HFFc6 (cell line): ENCODE measurements around the gene RPS6KA3. TPM values are rescaled to one million over a fixed set of nuclear protein-coding genes. Genes with fewer than 3 reads are reported as not detected.

Experiments used
- DNase-seq: peaks from one replicate; pipeline ENCODE4 v3.0.0-alpha.2; 2018
- H3K27ac Mint-ChIP-seq: 2 replicates; pipeline ENCODE4 v1.8.0; 2020; ENCODE audit warnings: mild to moderate bottlenecking, mixed read lengths
- H3K27me3 Mint-ChIP-seq: 2 replicates; pipeline ENCODE4 v1.8.0; 2021; ENCODE audit warnings: mild to moderate bottlenecking, moderate library complexity, mixed read lengths; ENCODE audit not compliant: insufficient read depth
- H3K36me3 Mint-ChIP-seq: 2 replicates; pipeline ENCODE4 v1.8.0; 2021; ENCODE audit warnings: low read depth, mixed read lengths
- H3K4me1 Mint-ChIP-seq: 2 replicates; pipeline ENCODE4 v1.8.0; 2020; ENCODE audit warnings: low read depth, mixed read lengths
- H3K4me3 Mint-ChIP-seq: 2 replicates; pipeline ENCODE4 v1.8.0; 2020; ENCODE audit warnings: mild to moderate bottlenecking, moderate library complexity, mixed read lengths
- H3K9me3 Mint-ChIP-seq: 2 replicates; pipeline ENCODE4 v1.8.0; 2020; ENCODE audit warnings: mild to moderate bottlenecking, mixed read lengths
- CTCF ChIP-seq: fragments of 200-600 bp; sonication (generic); IDR thresholded peaks from 2 replicates; pipeline ENCODE4 v1.5.0; 2021; ENCODE audit warnings: antibody characterized with exemption, mild to moderate bottlenecking
- total RNA-seq, 6 experiments: library from RNA; stranded (reverse); fragmentation: NEBNext Ultra II Directional; extraction: Animal tissue kit (Norgen Biotek cat#: 25700); gene quantifications; 2 replicates in 1 of 6; 3 replicates in 5 of 6; pipeline ENCODE4 v1.2.3, GENCODE V29; 2021

RPS6KA3 gene
- total RNA-seq, 6 experiments from 2014 or later: 21.5 to 28.3 (median 24.7) TPM

GRCh38 chrX:20218836-20219505 lies 47.7 kb downstream of the RPS6KA3 start:
- no peak for TF ChIP-seq CTCF
- peaks cover 2% of the 10 kb centered on the region for H3K27me3 Mint-ChIP-seq
- H3K4me3 Mint-ChIP-seq: no peak overlapping the region
- no peak overlapping the region for H3K27ac Mint-ChIP-seq
- no peaks in the 10 kb centered on the region for H3K36me3 Mint-ChIP-seq
- H3K9me3 Mint-ChIP-seq: no peaks in the 10 kb centered on the region
- no peak for DNase-seq
- H3K4me1 Mint-ChIP-seq: peaks cover 29% of the 10 kb centered on the region

GRCh38 chrX:20217906-20218305 lies 48.8 kb downstream of the RPS6KA3 start:
- Mint-ChIP-seq H3K9me3 (no peaks in the 10 kb centered on the region), H3K4me1 (peaks cover 25% of the 10 kb centered on the region), H3K36me3 (no peaks in the 10 kb centered on the region), H3K4me3 (no peak overlapping the region), H3K27ac (no peak overlapping the region), H3K27me3 (peaks cover 2% of the 10 kb centered on the region)
- no peak for DNase-seq
- no peak for TF ChIP-seq CTCF

GRCh38 chrX:20217271-20217670 lies 49.4 kb downstream of the RPS6KA3 start:
- H3K36me3 Mint-ChIP-seq: no peaks in the 10 kb centered on the region
- no peaks in the 10 kb centered on the region for H3K9me3 Mint-ChIP-seq
- H3K4me3 Mint-ChIP-seq: no peak overlapping the region
- H3K27ac Mint-ChIP-seq: no peak overlapping the region
- peaks cover 1% of the 10 kb centered on the region for H3K27me3 Mint-ChIP-seq
- H3K4me1 Mint-ChIP-seq: peaks cover 22% of the 10 kb centered on the region
- no peak for TF ChIP-seq CTCF
- DNase-seq: peak; percentile 30

GRCh38 chrX:20215565-20215964 lies 51.1 kb downstream of the RPS6KA3 start:
- peaks cover 14% of the 10 kb centered on the region for H3K4me1 Mint-ChIP-seq
- TF ChIP-seq CTCF: no peak
- H3K27me3 Mint-ChIP-seq: no peaks in the 10 kb centered on the region; the same call in 1 of the 2 replicates
- no peak overlapping the region for H3K27ac Mint-ChIP-seq
- H3K4me3 Mint-ChIP-seq: no peak overlapping the region
- H3K9me3 Mint-ChIP-seq: no peaks in the 10 kb centered on the region
- DNase-seq: no peak
- no peaks in the 10 kb centered on the region for H3K36me3 Mint-ChIP-seq

GRCh38 chrX:20212486-20213089 lies 54.1 kb downstream of the RPS6KA3 start:
- H3K27me3 Mint-ChIP-seq: no peaks in the 10 kb centered on the region; the same call in 1 of the 2 replicates
- H3K9me3 Mint-ChIP-seq: no peaks in the 10 kb centered on the region
- H3K4me3 Mint-ChIP-seq: no peak overlapping the region
- no peak overlapping the region for H3K27ac Mint-ChIP-seq
- peaks cover 14% of the 10 kb centered on the region for H3K4me1 Mint-ChIP-seq
- no peak for TF ChIP-seq CTCF
- H3K36me3 Mint-ChIP-seq: no peaks in the 10 kb centered on the region
- no peak for DNase-seq
